Neural cell (in vitro differentiated cells): ENCODE data around the gene SLC22A16. TPM values are rescaled to one million over a fixed set of nuclear protein-coding genes. Genes with fewer than 3 reads are reported as not detected.

ENCODE experiments used
- H2AFZ ChIP-seq: fragments of 200-600, 300-800 bp; sonication (generic), shearing (Covaris generic); 2 replicates; pipeline ENCODE4 v1.6.0; 2014; ENCODE audit warnings: low read depth, mild to moderate bottlenecking, antibody characterized with exemption, low read length, moderate library complexity
- H3F3A ChIP-seq: fragments of 200-600 bp; shearing (Covaris generic); 2 replicates; pipeline ENCODE4 v1.6.1; 2016; ENCODE audit warnings: mild to moderate bottlenecking, moderate library complexity, mixed read lengths, antibody characterized with exemption, low read length; ENCODE audit not compliant: insufficient read depth, poor library complexity, severe bottlenecking
- H3K27ac ChIP-seq: fragments of 200-600, 300-800 bp; sonication (generic), shearing (Covaris generic); 2 replicates; pipeline ENCODE4 v1.5.1; 2014; ENCODE audit warnings: mild to moderate bottlenecking, low read length, moderate library complexity
- H3K27me3 ChIP-seq: fragments of 300-800, 200-600 bp; sonication (generic), shearing (Covaris generic); 2 replicates; pipeline ENCODE4 v1.6.0; 2014; ENCODE audit warnings: mild to moderate bottlenecking, low read depth, low read length, moderate library complexity; ENCODE audit not compliant: insufficient read depth
- H3K36me3 ChIP-seq: fragments of 300-800, 200-600 bp; sonication (generic), shearing (Covaris generic); 2 replicates; pipeline ENCODE4 v1.5.1; 2014; ENCODE audit warnings: mild to moderate bottlenecking, antibody characterized with exemption, low read length, moderate library complexity; ENCODE audit not compliant: insufficient read depth
- H3K4me2 ChIP-seq: fragments of 300-800, 200-600 bp; sonication (generic), shearing (Covaris generic); 2 replicates; pipeline ENCODE4 v1.6.0; 2014; ENCODE audit warnings: mild to moderate bottlenecking, low read length
- H3K4me3 ChIP-seq: fragments of 300-800, 200-600 bp; sonication (generic), shearing (Covaris generic); 2 replicates; pipeline ENCODE4 v1.5.1; 2014; ENCODE audit warnings: mild to moderate bottlenecking, low read length, moderate library complexity
- H3K79me2 ChIP-seq: fragments of 200-600 bp; shearing (Covaris generic); replicated peaks from 2 replicates; pipeline ENCODE4 v1.6.0; 2014; ENCODE audit warnings: mild to moderate bottlenecking, low read length, moderate library complexity; ENCODE audit not compliant: insufficient read depth
- H3K9ac ChIP-seq: fragments of 300-800, 200-600 bp; sonication (generic), shearing (Covaris generic); 2 replicates; pipeline ENCODE4 v1.6.1; 2016; ENCODE audit warnings: mild to moderate bottlenecking, low read length, mixed read lengths
- H3K9me2 ChIP-seq: fragments of 200-600 bp; shearing (Covaris generic); 2 replicates; pipeline ENCODE4 v1.6.1; 2016; ENCODE audit warnings: mild to moderate bottlenecking, low read length, mixed read lengths; ENCODE audit not compliant: insufficient read depth
- H3K9me3 ChIP-seq: fragments of 200-600, 300-800 bp; sonication (generic), shearing (Covaris generic); 2 replicates; pipeline ENCODE4 v1.6.1; 2016; ENCODE audit warnings: mild to moderate bottlenecking, mixed run types, low read length, moderate library complexity, mixed read lengths
- H4K20me1 ChIP-seq: fragments of 200-600 bp; shearing (Covaris generic); 2 replicates; pipeline ENCODE4 v1.6.1; 2016; ENCODE audit warnings: mild to moderate bottlenecking, mixed run types; ENCODE audit not compliant: insufficient read depth
- EP300 ChIP-seq: fragments of 450-650 bp; conservative IDR thresholded peaks from 2 replicates; pipeline ENCODE4 v1.6.1; 2014; ENCODE audit warnings: antibody characterized with exemption, mild to moderate bottlenecking, moderate library complexity; ENCODE audit not compliant: poor library complexity, severe bottlenecking
- EZH2 ChIP-seq: fragments of 200-600, 300-800 bp; shearing (Covaris generic), sonication (generic); IDR thresholded peaks from 2 replicates; pipeline ENCODE4 v1.6.1; 2014; ENCODE audit warnings: antibody characterized with exemption, low read length, borderline replicate concordance, mild to moderate bottlenecking; ENCODE audit not compliant: insufficient read depth, poor library complexity, severe bottlenecking
- MXI1 ChIP-seq: fragments of 450-650 bp; conservative IDR thresholded peaks from 2 replicates; pipeline ENCODE4 v1.6.1; 2014; ENCODE audit warnings: antibody characterized with exemption, mild to moderate bottlenecking; ENCODE audit not compliant: poor library complexity, severe bottlenecking
- POLR2AphosphoS5 ChIP-seq: IDR thresholded peaks from 2 replicates; pipeline ENCODE4 v1.6.1; 2012
- RAD21 ChIP-seq: fragments of 450-650 bp; conservative IDR thresholded peaks from 2 replicates; pipeline ENCODE4 v1.6.1; 2014; ENCODE audit warnings: antibody characterized with exemption, mild to moderate bottlenecking, moderate library complexity
- SMC3 ChIP-seq: fragments of 450-650 bp; conservative IDR thresholded peaks from 2 replicates; pipeline ENCODE4 v1.6.1; 2014; ENCODE audit warnings: antibody characterized with exemption, mild to moderate bottlenecking, moderate library complexity; ENCODE audit not compliant: poor library complexity
- TAF1 ChIP-seq: IDR thresholded peaks from 2 replicates; pipeline ENCODE4 v1.6.1; 2012; ENCODE audit warnings: low read depth
- polyA plus RNA-seq: library from polyadenylated mRNA; depleted of rRNA; stranded (reverse); fragments of >200 nt; gene quantifications from 2 replicates; pipeline ENCODE4 v1.2.3, GENCODE V29; 2014
- TF ChIP-seq, protein P1 (sequence below): IDR thresholded peaks from 2 replicates; pipeline ENCODE4 v1.6.1; 2012; ENCODE audit warnings: borderline replicate concordance
- TF ChIP-seq, protein P2 (sequence below): fragments of 450-650 bp; IDR thresholded peaks from 2 replicates; pipeline ENCODE4 v1.5.1; 2014; ENCODE audit warnings: antibody characterized with exemption, mild to moderate bottlenecking, moderate library complexity; ENCODE audit not compliant: poor library complexity, severe bottlenecking

SLC22A16 gene
- polyA plus RNA-seq, 1 donor from 2014 or later: not detected

DNA sequence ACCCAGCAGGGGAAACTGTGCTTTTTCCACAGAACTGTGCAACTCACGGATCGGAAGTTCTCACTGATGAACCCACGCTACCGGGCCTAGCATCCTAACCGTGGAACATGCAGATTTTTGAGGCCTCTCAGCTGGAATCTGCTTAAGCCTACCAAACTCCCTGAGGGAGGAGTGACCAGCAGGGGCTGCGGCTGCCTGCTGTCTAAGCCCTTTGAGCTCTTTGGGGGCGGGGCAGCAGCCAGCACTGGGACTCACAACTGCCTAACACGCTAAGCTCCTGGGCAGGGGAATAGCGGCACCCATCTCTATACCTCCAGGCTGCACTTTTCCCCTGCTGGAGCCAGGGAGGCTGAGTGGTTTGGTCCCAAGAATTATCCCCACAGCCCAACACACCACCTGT lies 97.9 kb downstream of the SLC22A16 start:
- Histone ChIP-seq H3F3A (no peaks in the 10 kb centered on the region), H3K27me3 (no peaks in the 10 kb centered on the region), H3K36me3 (no peaks in the 10 kb centered on the region), H3K79me2 (no peaks in the 10 kb centered on the region), H3K4me3 (no peak overlapping the region), H3K4me2 (no peak overlapping the region), H3K9ac (no peak overlapping the region), H3K27ac (no peak overlapping the region), H3K9me2 (no peaks in the 10 kb centered on the region), H2AFZ (no peak overlapping the region), H3K9me3 (no peaks in the 10 kb centered on the region), H4K20me1 (no peaks in the 10 kb centered on the region)
- TF ChIP-seq POLR2AphosphoS5 (no peak), MXI1 (no peak), SMC3 (no peak), RAD21 (no peak), EZH2 (no peak), EP300 (no peak), TAF1 (no peak)
- TF ChIP-seq, protein P1, sequence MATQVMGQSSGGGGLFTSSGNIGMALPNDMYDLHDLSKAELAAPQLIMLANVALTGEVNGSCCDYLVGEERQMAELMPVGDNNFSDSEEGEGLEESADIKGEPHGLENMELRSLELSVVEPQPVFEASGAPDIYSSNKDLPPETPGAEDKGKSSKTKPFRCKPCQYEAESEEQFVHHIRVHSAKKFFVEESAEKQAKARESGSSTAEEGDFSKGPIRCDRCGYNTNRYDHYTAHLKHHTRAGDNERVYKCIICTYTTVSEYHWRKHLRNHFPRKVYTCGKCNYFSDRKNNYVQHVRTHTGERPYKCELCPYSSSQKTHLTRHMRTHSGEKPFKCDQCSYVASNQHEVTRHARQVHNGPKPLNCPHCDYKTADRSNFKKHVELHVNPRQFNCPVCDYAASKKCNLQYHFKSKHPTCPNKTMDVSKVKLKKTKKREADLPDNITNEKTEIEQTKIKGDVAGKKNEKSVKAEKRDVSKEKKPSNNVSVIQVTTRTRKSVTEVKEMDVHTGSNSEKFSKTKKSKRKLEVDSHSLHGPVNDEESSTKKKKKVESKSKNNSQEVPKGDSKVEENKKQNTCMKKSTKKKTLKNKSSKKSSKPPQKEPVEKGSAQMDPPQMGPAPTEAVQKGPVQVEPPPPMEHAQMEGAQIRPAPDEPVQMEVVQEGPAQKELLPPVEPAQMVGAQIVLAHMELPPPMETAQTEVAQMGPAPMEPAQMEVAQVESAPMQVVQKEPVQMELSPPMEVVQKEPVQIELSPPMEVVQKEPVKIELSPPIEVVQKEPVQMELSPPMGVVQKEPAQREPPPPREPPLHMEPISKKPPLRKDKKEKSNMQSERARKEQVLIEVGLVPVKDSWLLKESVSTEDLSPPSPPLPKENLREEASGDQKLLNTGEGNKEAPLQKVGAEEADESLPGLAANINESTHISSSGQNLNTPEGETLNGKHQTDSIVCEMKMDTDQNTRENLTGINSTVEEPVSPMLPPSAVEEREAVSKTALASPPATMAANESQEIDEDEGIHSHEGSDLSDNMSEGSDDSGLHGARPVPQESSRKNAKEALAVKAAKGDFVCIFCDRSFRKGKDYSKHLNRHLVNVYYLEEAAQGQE: no peak
- TF ChIP-seq, protein P2, sequence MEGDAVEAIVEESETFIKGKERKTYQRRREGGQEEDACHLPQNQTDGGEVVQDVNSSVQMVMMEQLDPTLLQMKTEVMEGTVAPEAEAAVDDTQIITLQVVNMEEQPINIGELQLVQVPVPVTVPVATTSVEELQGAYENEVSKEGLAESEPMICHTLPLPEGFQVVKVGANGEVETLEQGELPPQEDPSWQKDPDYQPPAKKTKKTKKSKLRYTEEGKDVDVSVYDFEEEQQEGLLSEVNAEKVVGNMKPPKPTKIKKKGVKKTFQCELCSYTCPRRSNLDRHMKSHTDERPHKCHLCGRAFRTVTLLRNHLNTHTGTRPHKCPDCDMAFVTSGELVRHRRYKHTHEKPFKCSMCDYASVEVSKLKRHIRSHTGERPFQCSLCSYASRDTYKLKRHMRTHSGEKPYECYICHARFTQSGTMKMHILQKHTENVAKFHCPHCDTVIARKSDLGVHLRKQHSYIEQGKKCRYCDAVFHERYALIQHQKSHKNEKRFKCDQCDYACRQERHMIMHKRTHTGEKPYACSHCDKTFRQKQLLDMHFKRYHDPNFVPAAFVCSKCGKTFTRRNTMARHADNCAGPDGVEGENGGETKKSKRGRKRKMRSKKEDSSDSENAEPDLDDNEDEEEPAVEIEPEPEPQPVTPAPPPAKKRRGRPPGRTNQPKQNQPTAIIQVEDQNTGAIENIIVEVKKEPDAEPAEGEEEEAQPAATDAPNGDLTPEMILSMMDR: no peak

Other genes with a start within 250 kb of the SLC22A16 start
- not detected in 2 replicates for gene METTL24, start 118.3 kb downstream of the SLC22A16 start, polyA plus RNA-seq
- gene DDO, start 61.0 kb downstream of the SLC22A16 start, polyA plus RNA-seq: not detected in 2 replicates